Measurements from ENCODE around the gene SNAPC1.

The SNAPC1 gene

DNA sequence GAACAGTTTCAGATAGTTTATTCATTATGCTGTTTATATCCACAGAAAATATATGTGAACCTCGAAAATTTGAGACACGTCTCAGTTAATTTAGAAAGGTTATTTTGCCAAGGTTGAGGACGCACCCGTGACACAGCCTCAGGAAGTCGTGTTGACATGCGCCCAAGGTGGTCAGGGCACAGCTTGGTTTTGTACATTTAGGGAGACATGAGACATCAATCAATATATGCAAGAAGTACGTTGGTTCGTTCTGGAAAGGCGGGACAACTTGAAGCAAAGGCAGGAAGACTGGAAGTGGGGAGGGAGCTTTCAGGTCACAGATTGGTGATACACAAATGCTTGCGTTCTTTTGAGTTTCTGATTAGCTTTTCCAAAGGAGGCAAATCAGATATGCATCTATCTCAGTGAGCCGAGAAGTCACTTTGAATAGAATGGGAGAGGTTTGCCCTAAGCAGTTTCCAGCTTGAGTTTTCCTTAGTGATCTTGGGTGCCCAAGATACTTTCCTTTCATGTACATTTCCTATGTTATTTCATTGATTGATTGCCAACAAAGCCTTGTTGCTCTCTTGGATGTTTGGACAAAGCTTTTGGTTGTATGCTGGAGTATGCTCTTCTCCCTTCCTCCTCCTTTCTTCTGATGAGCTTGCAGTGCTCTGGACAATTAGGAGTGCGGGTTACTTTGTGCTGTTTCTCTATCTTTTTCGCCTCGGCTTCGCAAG, 3.2 kb downstream of the SNAPC1 start:
- H3K4me3 ChIP-seq (ENCODE audit: low read length): no peak overlapping the region
- no peak for TF ChIP-seq EZH2phosphoT487 (IDR thresholded peaks at IDR 0.05; ENCODE audit: low read depth)
- TF ChIP-seq, protein P1, sequence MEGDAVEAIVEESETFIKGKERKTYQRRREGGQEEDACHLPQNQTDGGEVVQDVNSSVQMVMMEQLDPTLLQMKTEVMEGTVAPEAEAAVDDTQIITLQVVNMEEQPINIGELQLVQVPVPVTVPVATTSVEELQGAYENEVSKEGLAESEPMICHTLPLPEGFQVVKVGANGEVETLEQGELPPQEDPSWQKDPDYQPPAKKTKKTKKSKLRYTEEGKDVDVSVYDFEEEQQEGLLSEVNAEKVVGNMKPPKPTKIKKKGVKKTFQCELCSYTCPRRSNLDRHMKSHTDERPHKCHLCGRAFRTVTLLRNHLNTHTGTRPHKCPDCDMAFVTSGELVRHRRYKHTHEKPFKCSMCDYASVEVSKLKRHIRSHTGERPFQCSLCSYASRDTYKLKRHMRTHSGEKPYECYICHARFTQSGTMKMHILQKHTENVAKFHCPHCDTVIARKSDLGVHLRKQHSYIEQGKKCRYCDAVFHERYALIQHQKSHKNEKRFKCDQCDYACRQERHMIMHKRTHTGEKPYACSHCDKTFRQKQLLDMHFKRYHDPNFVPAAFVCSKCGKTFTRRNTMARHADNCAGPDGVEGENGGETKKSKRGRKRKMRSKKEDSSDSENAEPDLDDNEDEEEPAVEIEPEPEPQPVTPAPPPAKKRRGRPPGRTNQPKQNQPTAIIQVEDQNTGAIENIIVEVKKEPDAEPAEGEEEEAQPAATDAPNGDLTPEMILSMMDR (IDR thresholded peaks at IDR 0.05; ENCODE audit: low read depth, low read length): no peak
- H3K9ac ChIP-seq (ENCODE audit: low read length): no peak overlapping the region
- no peaks in the 10 kb centered on the region for H3K27me3 ChIP-seq (ENCODE audit: low read depth, low read length)
- no peak overlapping the region for H3K27ac ChIP-seq (ENCODE audit: low read length)
- H3K9me3 ChIP-seq (ENCODE audit: insufficient read depth, low read length): no peaks in the 10 kb centered on the region
- peaks cover 25% of the 10 kb centered on the region for H3K36me3 ChIP-seq (replicated peaks; ENCODE audit: low read depth, low read length)
- no peaks in the 10 kb centered on the region for H4K20me1 ChIP-seq (ENCODE audit: insufficient read depth, low read length)
- H3K79me2 ChIP-seq (ENCODE audit: low read length): peaks cover 42% of the 10 kb centered on the region
- H2AFZ ChIP-seq (ENCODE audit: low read depth, low read length): no peak overlapping the region
- H3K4me2 ChIP-seq (ENCODE audit: low read length): no peak overlapping the region
- peaks cover 19% of the 10 kb centered on the region for H3K4me1 ChIP-seq (ENCODE audit: low read length)

DNA sequence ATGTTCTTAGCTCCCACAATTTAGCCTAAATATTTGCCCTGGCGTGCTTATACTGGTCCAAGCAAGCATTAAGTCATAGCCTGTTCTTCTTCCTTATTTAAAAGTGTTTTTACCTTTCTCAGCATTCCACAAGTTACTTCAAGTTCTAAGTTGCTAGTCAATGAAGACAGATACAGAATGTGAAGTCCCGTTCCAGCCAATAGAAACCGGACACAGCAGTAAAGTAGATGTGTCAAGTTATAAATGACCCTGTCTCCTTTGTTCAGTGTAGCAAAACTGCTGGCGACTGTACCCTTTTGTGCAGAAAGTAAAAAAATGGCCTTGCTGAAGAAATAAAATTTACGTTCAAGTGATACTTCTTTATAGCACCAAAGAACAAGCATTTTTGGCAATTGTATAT, 3.9 kb downstream of the SNAPC1 start:
- Histone ChIP-seq H2AFZ (ENCODE audit: low read depth, low read length) (no peak overlapping the region), H3K4me2 (ENCODE audit: low read length) (no peak overlapping the region), H3K4me3 (ENCODE audit: low read length) (no peak overlapping the region), H3K27me3 (ENCODE audit: low read depth, low read length) (no peaks in the 10 kb centered on the region), H3K36me3 (replicated peaks; ENCODE audit: low read depth, low read length) (peaks cover 26% of the 10 kb centered on the region), H3K27ac (ENCODE audit: low read length) (no peak overlapping the region), H3K79me2 (ENCODE audit: low read length) (peaks cover 42% of the 10 kb centered on the region), H3K9me3 (ENCODE audit: insufficient read depth, low read length) (no peaks in the 10 kb centered on the region), H4K20me1 (ENCODE audit: insufficient read depth, low read length) (no peaks in the 10 kb centered on the region), H3K4me1 (ENCODE audit: low read length) (peaks cover 19% of the 10 kb centered on the region), H3K9ac (ENCODE audit: low read length) (no peak overlapping the region)
- no peak for TF ChIP-seq EZH2phosphoT487 (IDR thresholded peaks at IDR 0.05; ENCODE audit: low read depth)
- TF ChIP-seq, protein P1 (IDR thresholded peaks at IDR 0.05; ENCODE audit: low read depth, low read length): no peak

DNA sequence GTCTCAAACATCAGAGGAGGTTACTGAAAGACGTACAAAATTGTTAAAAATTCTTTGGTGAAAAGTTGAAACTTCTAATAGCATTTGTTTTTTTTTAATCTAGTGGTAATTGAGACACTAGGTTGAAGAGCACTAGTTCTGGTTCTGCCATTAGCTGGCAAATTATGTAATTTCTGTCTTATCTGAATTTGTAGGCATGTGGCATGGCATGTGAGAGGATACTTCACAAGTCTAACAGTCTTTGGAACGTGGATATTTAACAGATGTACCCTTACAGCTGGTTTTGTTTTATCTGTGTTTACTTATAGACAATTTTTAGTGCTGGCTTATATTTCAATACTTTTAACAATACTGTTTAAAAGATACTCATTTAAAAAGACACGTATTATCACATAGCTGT, 6.0 kb downstream of the SNAPC1 start:
- Histone ChIP-seq H3K9ac (ENCODE audit: low read length) (no peak overlapping the region), H3K4me2 (ENCODE audit: low read length) (no peak overlapping the region), H3K4me3 (ENCODE audit: low read length) (no peak overlapping the region), H3K4me1 (ENCODE audit: low read length) (peaks cover 13% of the 10 kb centered on the region), H3K27me3 (ENCODE audit: low read depth, low read length) (no peaks in the 10 kb centered on the region), H4K20me1 (ENCODE audit: insufficient read depth, low read length) (no peaks in the 10 kb centered on the region), H2AFZ (ENCODE audit: low read depth, low read length) (no peak overlapping the region), H3K36me3 (replicated peaks; ENCODE audit: low read depth, low read length) (peaks cover 40% of the 10 kb centered on the region), H3K9me3 (ENCODE audit: insufficient read depth, low read length) (no peaks in the 10 kb centered on the region), H3K79me2 (ENCODE audit: low read length) (peaks cover 32% of the 10 kb centered on the region), H3K27ac (ENCODE audit: low read length) (no peak overlapping the region)
- no peak for TF ChIP-seq EZH2phosphoT487 (IDR thresholded peaks at IDR 0.05; ENCODE audit: low read depth)
- TF ChIP-seq, protein P1 (IDR thresholded peaks at IDR 0.05; ENCODE audit: low read depth, low read length): no peak

DNA sequence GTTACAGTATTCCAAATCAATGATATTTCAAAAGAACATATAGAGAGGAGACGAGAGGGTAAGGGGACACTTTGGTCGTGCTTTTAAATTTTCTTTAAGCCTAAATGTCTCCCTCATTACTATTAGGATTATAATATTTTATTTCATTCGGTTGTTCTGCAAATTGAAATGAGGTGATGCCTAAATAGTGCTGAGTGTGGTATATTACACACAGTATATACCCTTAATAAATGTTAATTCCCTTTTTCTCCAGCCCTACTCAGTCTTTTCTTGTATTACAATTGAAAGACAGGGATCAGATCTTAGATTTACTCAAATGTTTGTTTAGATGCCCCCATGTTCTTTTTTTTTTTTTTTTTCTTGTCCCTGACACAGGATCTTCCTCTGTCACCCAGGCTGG, 7.7 kb downstream of the SNAPC1 start:
- H3K79me2 ChIP-seq (ENCODE audit: low read length): peaks cover 15% of the 10 kb centered on the region
- no peaks in the 10 kb centered on the region for H3K27me3 ChIP-seq (ENCODE audit: low read depth, low read length)
- H2AFZ ChIP-seq (ENCODE audit: low read depth, low read length): no peak overlapping the region
- peaks cover 39% of the 10 kb centered on the region for H3K36me3 ChIP-seq (replicated peaks; ENCODE audit: low read depth, low read length)
- no peaks in the 10 kb centered on the region for H3K9me3 ChIP-seq (ENCODE audit: insufficient read depth, low read length)
- TF ChIP-seq, protein P1 (IDR thresholded peaks at IDR 0.05; ENCODE audit: low read depth, low read length): no peak
- no peak for TF ChIP-seq EZH2phosphoT487 (IDR thresholded peaks at IDR 0.05; ENCODE audit: low read depth)
- no peak overlapping the region for H3K4me2 ChIP-seq (ENCODE audit: low read length)
- H4K20me1 ChIP-seq (ENCODE audit: insufficient read depth, low read length): no peaks in the 10 kb centered on the region
- H3K4me3 ChIP-seq (ENCODE audit: low read length): no peak overlapping the region
- H3K27ac ChIP-seq (ENCODE audit: low read length): no peak overlapping the region
- H3K9ac ChIP-seq (ENCODE audit: low read length): no peak overlapping the region
- H3K4me1 ChIP-seq (ENCODE audit: low read length): no peaks in the 10 kb centered on the region
